GM21529 (cell line): ENCODE results near the gene MED13L.
A peak's percentile ranks its signal among the peaks of the same experiment; 100 is the strongest.

Source experiments
- ATAC-seq: cut with Tn5 transposase; IDR thresholded peaks from one replicate; pipeline ENCODE4 v1.9.1; 2021; ENCODE audit not compliant: unreplicated experiment

Gene MED13L

GRCh38 chr12:116093915-116094314 lies 183.6 kb downstream of the MED13L start:
- no peak for ATAC-seq

GRCh38 chr12:116092776-116093175 lies 184.7 kb downstream of the MED13L start:
- ATAC-seq = no peak

- ATAC-seq = no peak
Observed at GRCh38 chr12:116092162-116092561, 185.3 kb downstream of the MED13L start.

- no peak for ATAC-seq
Observed at GRCh38 chr12:116091579-116091978, 185.9 kb downstream of the MED13L start.

GRCh38 chr12:116090516-116090915 lies 187.0 kb downstream of the MED13L start:
- no peak for ATAC-seq

GRCh38 chr12:116089080-116089479 lies 188.4 kb downstream of the MED13L start:
- ATAC-seq = no peak

GRCh38 chr12:116087962-116088361 lies 189.5 kb downstream of the MED13L start:
- peak; percentile 70 for ATAC-seq

GRCh38 chr12:116087399-116087798 lies 190.1 kb downstream of the MED13L start:
- ATAC-seq = no peak

- ATAC-seq = no peak
Observed at GRCh38 chr12:116080415-116080814, 197.1 kb downstream of the MED13L start.

- ATAC-seq = no peak
Observed at GRCh38 chr12:116078396-116078795, 199.1 kb downstream of the MED13L start.

- no peak for ATAC-seq
Observed at GRCh38 chr12:116077431-116077830, 200.1 kb downstream of the MED13L start.

- ATAC-seq = no peak
Observed at GRCh38 chr12:116076399-116076798, 201.1 kb downstream of the MED13L start.

- ATAC-seq = no peak
Observed at GRCh38 chr12:116074686-116075085, 202.8 kb downstream of the MED13L start.

- ATAC-seq = no peak
Observed at GRCh38 chr12:116071555-116072230, 205.8 kb downstream of the MED13L start.

- no peak for ATAC-seq
Observed at GRCh38 chr12:116070444-116070843, 207.0 kb downstream of the MED13L start.

- ATAC-seq = no peak
Observed at GRCh38 chr12:116069943-116070342, 207.6 kb downstream of the MED13L start.

- no peak for ATAC-seq
Observed at GRCh38 chr12:116068853-116069252, 208.6 kb downstream of the MED13L start.

- ATAC-seq = no peak
Observed at GRCh38 chr12:116068371-116068770, 209.1 kb downstream of the MED13L start.

GRCh38 chr12:116067892-116068291 lies 209.6 kb downstream of the MED13L start:
- no peak for ATAC-seq

GRCh38 chr12:116066381-116067230 lies 210.9 kb downstream of the MED13L start:
- no peak for ATAC-seq

- ATAC-seq = no peak
Observed at GRCh38 chr12:116065606-116066005, 211.9 kb downstream of the MED13L start.

GRCh38 chr12:116064493-116064892 lies 213.0 kb downstream of the MED13L start:
- ATAC-seq = no peak
